IPS-15b (cell line): ENCODE results near the gene STBD1.
"Not testable (repeated sequence)": the region's sequence is repeated elsewhere in the genome, so short reads cannot be mapped to it uniquely, and the experiment has no call there.

Source experiments
- H3K27me3 ChIP-seq: one replicate; pipeline ENCODE4 v1.6.1; 2013; ENCODE audit warnings: low read length; ENCODE audit not compliant: control insufficient read depth, insufficient read depth
- H3K36me3 ChIP-seq: one replicate; pipeline ENCODE4 v1.6.1; 2013; ENCODE audit warnings: low read length; ENCODE audit not compliant: control insufficient read depth, insufficient read depth
- H3K4me1 ChIP-seq: one replicate; pipeline ENCODE4 v1.6.1; 2013; ENCODE audit warnings: mild to moderate bottlenecking, low read length; ENCODE audit not compliant: control insufficient read depth, insufficient read depth
- H3K4me3 ChIP-seq: one replicate; pipeline ENCODE4 v1.5.1; 2013; ENCODE audit warnings: low read depth, low read length
- H3K9ac ChIP-seq: one replicate; pipeline ENCODE4 v1.6.1; 2013; ENCODE audit warnings: low read depth, mild to moderate bottlenecking, low read length
- H3K9me3 ChIP-seq: one replicate; pipeline ENCODE4 v1.6.1; 2013; ENCODE audit warnings: mild to moderate bottlenecking, low read length; ENCODE audit not compliant: control insufficient read depth, insufficient read depth

The STBD1 gene

DNA sequence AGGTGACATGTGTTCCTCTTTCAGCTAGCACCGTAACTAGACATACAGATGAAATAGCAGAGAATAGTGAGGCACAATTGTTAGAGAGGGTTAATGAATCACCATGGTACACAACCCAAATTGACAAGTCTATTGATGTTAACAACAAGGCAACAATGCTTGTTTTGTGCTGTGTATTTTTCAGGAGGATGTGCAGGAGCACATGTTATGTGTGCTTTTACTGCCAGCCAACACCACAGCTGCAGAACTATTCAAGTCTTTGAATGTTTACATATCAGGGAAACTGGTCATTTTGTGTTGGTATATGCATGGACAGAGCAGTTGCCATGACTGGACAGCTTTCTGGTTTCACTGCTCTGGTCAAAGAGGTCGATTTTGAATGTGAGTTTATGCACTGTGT lies 32.8 kb downstream of the STBD1 start:
- Histone ChIP-seq H3K9me3 (no peaks in the 10 kb centered on the region), H3K4me3 (no peak overlapping the region), H3K27me3 (no peaks in the 10 kb centered on the region), H3K4me1 (no peaks in the 10 kb centered on the region), H3K9ac (no peak overlapping the region), H3K36me3 (no peaks in the 10 kb centered on the region)

DNA sequence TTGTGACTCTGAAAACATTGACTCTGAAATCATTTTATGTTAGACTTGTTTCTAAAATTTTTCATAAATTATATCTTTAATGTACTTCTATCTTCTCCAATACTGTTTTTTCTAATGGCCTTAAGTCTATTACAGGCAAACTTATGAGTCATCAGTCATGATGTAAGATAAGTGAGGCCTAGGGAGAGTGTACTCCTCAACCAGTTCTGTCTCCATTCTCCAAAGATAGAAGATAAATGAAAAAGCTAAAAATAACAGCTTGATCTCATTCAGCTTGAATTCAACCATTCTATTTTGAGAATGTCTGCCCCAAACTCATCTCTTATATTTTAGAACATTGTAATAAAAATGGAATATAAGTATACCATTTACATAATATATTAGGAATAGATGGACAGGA lies 34.5 kb downstream of the STBD1 start:
- no peaks in the 10 kb centered on the region for H3K4me1 ChIP-seq
- no peaks in the 10 kb centered on the region for H3K36me3 ChIP-seq
- H3K27me3 ChIP-seq, result no peaks in the 10 kb centered on the region
- no peak overlapping the region for H3K9ac ChIP-seq
- H3K4me3 ChIP-seq, result no peak overlapping the region
- H3K9me3 ChIP-seq, result no peaks in the 10 kb centered on the region

DNA sequence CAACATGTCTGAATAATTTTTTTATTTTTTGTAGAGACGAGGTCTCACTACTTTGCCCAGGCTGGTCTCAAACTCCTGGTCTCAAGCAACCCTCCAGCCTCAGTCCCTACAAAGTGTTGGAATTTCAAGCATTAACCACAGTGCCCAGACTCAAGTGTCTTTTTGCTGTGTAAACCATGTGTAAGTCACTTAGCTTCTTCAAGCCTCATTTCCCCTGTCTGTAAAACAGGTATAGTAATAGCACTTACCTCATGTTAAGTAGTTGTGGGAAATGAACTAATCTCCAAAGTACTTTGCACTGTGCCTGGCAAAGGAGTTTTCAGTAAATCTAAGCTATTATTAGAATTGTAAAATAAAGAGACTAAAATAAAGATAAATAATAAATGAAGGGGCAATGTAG lies 35.7 kb downstream of the STBD1 start:
- Histone ChIP-seq H3K27me3 (no peaks in the 10 kb centered on the region), H3K9ac (no peak overlapping the region), H3K9me3 (no peaks in the 10 kb centered on the region), H3K4me1 (no peaks in the 10 kb centered on the region), H3K4me3 (no peak overlapping the region), H3K36me3 (no peaks in the 10 kb centered on the region)

DNA sequence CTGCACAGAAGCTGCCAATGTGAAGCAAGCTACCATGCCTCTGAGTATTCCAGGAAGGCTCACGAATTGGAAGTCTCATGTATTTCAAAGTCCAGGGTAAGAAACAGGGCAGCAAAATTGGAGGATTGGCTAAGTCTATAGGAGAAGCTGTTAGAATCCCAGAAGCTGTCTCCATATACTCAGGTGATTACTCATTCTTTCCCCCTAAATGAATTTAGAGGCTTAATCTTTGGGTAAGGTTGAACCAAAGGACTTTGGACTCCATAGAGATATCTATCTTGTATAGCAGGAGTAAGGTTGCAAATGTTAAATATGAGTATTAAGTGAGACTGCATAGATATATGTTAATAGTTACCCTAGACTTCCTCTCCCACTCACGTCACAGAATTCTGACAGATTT lies 36.3 kb downstream of the STBD1 start:
- Histone ChIP-seq H3K4me1 (no peaks in the 10 kb centered on the region), H3K4me3 (no peak overlapping the region), H3K9me3 (no peaks in the 10 kb centered on the region), H3K27me3 (no peaks in the 10 kb centered on the region), H3K9ac (no peak overlapping the region), H3K36me3 (no peaks in the 10 kb centered on the region)

DNA sequence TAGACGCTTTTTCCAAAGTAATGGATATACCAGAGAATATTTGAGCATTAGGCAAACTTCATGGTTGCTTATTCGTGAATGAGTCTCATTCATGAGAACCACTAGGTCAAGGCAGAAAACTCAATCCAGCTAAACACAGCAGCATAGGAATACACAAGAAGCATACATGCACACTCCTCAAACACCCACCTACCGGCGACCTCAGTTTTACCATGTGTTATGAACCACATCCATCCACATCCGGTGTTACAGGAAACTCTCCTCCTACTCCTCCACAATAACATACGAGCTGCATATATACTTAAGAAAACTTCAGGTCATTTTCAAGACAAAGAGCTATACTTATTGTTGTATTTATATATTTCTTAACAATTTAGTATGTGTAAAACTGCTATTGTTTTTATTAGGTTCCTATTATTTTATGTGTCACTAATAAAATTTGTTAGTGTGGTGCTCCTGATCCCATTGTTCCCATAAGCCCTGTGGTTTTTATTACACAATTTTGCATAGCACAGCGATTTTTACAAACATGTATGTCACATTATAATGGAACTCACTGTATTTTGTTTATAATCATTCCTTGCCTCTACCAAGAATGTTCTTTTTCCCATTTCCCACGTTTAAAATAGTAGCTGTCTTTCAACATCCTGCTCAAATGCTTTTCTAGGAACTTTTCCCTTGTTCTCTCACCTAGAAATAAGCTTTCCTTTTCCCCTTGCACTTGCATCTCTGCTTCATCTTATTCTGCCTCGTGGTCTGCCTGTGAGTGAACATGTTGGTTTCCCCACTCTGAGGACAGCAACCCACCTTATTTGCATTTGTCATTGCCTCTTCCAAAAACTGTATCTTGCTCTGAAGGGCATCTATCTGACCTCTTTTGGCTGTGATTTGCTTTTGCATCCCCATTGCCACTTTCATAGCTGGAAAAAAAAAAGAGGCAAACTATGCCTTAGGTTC lies 48.3 kb downstream of the STBD1 start:
- H3K9me3 ChIP-seq, result no peaks in the 10 kb centered on the region
- no peaks in the 10 kb centered on the region for H3K36me3 ChIP-seq
- no peaks in the 10 kb centered on the region for H3K4me1 ChIP-seq
- H3K9ac ChIP-seq, result no peak overlapping the region
- H3K4me3 ChIP-seq, result no peak overlapping the region
- no peaks in the 10 kb centered on the region for H3K27me3 ChIP-seq

DNA sequence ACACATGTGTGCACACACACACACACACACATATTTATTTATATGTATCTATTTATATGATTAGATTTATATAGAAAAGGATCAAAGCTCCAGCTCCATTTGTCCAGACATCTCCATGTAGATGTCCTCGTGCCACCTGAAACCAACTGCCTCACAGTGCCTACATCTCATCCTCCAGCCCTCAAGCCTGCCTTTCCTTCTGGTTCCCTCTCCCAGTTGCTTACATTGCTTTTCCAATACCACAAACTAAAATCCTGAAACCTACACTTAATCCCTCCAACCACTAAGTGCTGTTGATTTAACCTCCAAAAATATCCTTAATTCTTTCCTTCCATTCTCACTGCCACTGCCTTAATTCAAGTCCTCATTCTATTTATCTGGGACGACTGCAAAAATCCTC lies 51.4 kb downstream of the STBD1 start:
- no peaks in the 10 kb centered on the region for H3K27me3 ChIP-seq
- no peaks in the 10 kb centered on the region for H3K36me3 ChIP-seq
- H3K4me3 ChIP-seq, result no peak overlapping the region
- H3K4me1 ChIP-seq, result no peaks in the 10 kb centered on the region
- H3K9ac ChIP-seq, result no peak overlapping the region
- H3K9me3 ChIP-seq, result no peaks in the 10 kb centered on the region

DNA sequence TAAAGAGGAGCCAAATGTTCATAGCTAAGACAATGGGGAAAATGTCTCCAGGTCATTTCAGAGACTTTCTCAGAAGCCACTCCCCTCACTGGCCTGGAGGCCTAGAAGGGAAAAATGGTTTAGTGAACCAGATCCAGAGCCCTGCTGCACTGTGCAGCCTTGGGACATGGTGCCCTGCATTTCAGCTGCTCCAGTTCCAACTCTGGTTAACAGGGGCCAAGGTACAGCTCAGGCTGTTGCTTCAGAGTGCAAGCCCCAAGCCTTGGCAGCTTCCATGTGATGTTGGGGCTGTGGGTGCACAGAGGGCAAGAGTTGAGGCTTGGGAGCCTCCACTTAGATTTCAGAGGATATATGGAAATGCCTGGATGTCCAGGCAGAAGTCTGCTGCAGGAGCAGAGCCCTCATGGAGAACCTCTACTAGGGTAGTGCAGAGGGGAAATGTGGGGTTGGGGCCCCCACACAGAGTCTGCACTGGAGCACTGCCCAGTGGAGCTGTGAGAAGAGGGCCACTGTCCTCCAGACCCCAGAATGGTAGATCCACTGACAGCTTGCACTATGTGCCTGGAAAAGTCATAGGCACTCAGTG lies 53.4 kb downstream of the STBD1 start:
- H3K4me3 ChIP-seq, H3K36me3 ChIP-seq: not testable (repeated sequence)

More for the DNA sequence above, 53.4 kb downstream of the STBD1 start:
- H3K27me3 ChIP-seq, H3K9ac ChIP-seq, H3K4me1 ChIP-seq, H3K9me3 ChIP-seq: not testable (repeated sequence)
